ENCODE measurements around the gene HDAC9.

DNA sequence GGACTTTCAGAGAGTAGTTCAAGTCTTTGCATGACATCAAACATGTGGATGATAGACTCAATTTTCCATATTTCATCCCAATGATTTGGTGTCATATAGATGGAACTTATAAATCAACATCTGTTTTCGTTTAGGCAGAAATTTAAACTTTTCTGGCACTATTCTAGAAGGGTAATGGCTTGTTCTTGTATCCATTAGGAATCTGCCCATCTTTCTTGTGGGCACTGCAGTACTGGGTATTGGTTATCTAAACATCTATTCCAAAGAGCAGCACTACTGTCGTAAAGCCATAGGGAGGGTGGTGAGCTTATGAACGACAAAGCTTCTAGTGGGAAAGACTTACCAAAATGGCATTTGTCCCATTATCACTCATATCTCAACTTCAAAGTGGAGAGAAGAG lies 348.4 kb downstream of the HDAC9 start:
- TF ChIP-seq, protein P1, sequence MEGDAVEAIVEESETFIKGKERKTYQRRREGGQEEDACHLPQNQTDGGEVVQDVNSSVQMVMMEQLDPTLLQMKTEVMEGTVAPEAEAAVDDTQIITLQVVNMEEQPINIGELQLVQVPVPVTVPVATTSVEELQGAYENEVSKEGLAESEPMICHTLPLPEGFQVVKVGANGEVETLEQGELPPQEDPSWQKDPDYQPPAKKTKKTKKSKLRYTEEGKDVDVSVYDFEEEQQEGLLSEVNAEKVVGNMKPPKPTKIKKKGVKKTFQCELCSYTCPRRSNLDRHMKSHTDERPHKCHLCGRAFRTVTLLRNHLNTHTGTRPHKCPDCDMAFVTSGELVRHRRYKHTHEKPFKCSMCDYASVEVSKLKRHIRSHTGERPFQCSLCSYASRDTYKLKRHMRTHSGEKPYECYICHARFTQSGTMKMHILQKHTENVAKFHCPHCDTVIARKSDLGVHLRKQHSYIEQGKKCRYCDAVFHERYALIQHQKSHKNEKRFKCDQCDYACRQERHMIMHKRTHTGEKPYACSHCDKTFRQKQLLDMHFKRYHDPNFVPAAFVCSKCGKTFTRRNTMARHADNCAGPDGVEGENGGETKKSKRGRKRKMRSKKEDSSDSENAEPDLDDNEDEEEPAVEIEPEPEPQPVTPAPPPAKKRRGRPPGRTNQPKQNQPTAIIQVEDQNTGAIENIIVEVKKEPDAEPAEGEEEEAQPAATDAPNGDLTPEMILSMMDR (IDR thresholded peaks at IDR 0.05), result no peak
- TF ChIP-seq EP300 (IDR thresholded peaks at IDR 0.05), result no peak
